ENCODE data around the gene AIG1. TPM values are rescaled to one million over a fixed set of nuclear protein-coding genes. Genes with fewer than 3 reads are reported as not detected.

Gene AIG1
- total RNA-seq, 1 experiment from 2014 or later: 31.0 TPM

DNA sequence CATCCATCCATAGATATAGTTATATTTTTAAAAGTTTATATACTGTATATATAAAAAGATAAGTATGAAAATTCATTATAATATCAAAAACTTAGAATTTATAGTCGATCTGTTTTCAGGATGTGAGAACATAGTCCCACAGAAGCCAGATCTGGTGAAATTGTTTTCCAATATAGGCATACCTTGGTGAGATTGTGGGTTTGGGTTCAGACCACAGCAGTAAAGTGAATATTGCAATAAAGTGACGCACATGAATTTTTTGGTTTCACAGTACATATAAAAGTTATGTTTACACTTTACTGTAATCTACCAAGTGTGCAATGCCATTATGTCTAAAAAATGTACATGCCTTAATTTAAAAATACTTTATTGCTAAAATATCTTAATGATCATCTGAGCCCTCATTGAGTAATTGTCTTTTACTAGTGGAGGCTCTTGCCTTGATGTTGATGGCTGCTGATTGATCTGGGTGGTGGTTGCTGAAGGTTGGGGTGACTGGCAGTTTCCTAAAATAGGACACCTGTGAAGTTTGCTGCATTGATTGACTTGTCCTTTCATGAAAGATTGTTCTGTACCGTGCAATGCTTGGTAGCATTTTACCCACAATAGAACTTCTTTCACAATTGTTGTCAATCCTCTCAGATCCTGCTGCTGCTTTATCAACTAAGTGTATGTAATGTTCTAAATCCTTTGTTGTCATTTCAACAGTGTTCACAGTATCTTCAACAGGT lies 29.8 kb downstream of the AIG1 start:
- DNase-seq (ENCODE audit: extremely low read depth, low read depth): no peak

DNA sequence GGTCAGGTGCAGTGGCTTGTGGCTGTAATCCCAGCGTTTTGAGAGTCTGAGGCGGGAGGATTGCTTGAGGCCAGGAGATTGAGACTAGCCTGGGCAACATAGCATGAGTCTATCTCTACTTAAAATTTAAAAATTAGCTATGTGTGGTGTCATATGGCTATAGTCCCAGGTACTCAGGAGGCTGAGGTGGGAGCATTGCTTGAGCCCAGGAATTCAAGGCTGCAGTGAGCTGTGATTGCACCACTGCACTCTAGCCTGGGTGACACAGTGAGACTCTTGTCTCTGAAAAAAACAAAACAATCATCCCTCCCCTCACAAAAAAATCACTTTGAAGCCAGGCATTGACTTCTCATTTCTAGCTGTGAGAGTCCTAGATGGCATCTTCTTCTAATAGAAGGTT lies 32.1 kb downstream of the AIG1 start:
- DNase-seq (ENCODE audit: extremely low read depth, low read depth): no peak

GRCh38 chr6:143093290-143093689 lies 32.6 kb downstream of the AIG1 start:
- no peak for DNase-seq (ENCODE audit: extremely low read depth, low read depth)

DNA sequence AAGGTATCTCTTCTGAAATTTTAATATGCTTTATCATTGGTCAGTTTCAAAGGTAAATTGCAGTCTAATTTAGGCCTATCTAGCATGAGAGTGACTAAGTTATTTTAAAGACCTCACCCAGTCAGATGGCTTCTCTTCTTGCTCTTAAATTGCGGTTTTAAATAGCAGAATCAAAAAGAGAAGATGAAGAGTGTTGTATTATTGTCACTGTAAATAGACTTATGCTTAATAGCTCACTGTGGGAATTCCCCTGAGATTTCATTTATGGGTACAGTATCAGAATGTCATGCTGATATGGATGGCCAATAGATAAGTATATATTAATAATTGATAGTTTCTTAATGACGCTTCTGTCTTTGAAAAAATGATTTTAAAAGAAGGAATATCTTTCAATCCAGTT lies 35.7 kb downstream of the AIG1 start:
- no peak for DNase-seq (ENCODE audit: extremely low read depth, low read depth)

DNA sequence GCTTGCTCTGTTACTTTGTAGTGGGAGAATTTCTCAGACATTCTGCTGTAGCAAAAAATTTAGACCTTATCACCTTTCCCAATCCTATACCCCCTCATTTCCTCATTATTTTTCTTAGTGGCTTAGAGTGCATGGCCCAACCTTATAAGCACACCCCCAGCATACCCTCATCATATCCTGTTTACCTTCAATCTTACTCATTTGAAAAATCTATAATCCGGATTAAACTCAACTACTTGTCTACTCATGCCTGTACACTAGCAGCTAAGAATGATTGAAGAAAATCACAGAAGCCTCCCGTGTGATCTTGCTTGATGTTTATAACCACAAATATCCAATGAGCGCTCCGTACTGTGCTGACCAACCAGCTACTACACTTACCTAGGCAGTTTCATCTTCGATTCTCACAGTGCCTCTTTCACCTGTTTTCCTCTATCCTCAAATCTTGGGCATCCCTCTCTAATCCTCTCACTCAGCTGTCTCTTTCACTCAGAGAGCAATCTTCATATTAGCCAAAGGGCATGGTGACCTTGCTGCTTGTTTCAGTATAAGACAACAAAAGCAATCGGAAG lies 36.6 kb downstream of the AIG1 start:
- DNase-seq (ENCODE audit: extremely low read depth, low read depth): no peak

- no peak for DNase-seq (ENCODE audit: extremely low read depth, low read depth)
Measured at GRCh38 chr6:143098054-143098671, 37.5 kb downstream of the AIG1 start.

- DNase-seq (ENCODE audit: extremely low read depth, low read depth): no peak
Measured at GRCh38 chr6:143099647-143100046, 39.0 kb downstream of the AIG1 start.

- DNase-seq (ENCODE audit: extremely low read depth, low read depth): no peak
Measured at GRCh38 chr6:143100429-143100828, 39.7 kb downstream of the AIG1 start.

- no peak for DNase-seq (ENCODE audit: extremely low read depth, low read depth)
Measured at GRCh38 chr6:143103916-143104315, 43.2 kb downstream of the AIG1 start.

GRCh38 chr6:143107440-143107839 lies 46.8 kb downstream of the AIG1 start:
- DNase-seq (ENCODE audit: extremely low read depth, low read depth): no peak

- DNase-seq (ENCODE audit: extremely low read depth, low read depth): no peak
Measured at GRCh38 chr6:143107911-143108761, 47.4 kb downstream of the AIG1 start.

- DNase-seq (ENCODE audit: extremely low read depth, low read depth): no peak
Measured at GRCh38 chr6:143109196-143109595, 48.5 kb downstream of the AIG1 start.

DNA sequence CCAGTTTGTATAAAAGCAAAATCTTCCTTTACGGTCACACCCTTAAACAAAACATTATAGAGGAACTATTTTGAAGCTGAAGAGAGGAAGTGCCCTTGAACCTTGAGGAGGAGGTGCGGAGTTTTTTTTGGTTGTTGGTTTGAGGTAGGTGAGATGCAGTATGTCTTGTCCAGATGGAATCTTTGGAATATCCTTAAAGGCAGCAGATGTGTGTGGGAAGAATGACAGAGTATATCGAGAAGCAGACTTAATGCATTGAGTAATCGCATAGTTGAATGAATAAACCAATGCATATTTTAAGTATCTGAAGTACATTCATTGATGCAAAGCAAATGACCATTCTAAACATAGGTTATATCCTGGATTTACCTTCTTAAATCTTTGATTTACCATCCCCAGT lies 49.9 kb downstream of the AIG1 start:
- no peak for DNase-seq (ENCODE audit: extremely low read depth, low read depth)

DNA sequence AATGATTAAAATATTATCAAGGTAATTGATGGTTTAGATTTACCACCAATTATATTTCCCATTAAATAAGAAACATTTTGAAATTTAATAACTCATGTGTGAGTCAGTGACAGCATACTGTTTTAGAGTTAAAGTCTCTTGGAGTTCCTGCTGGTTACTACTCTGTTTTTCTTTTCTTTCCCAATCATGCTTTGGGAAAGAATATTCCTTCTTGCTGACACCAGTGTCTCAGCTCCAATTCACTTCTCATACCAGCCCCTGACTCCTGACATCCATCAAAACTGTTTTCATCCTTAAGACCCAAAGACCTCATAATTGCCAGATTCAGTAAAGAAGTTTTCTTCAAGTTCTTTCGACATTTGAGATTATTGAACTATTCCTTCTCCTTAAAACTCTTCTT lies 50.3 kb downstream of the AIG1 start:
- DNase-seq (ENCODE audit: extremely low read depth, low read depth): no peak

GRCh38 chr6:143111443-143111842 lies 50.8 kb downstream of the AIG1 start:
- no peak for DNase-seq (ENCODE audit: extremely low read depth, low read depth)

GRCh38 chr6:143112084-143112768 lies 51.5 kb downstream of the AIG1 start:
- DNase-seq (ENCODE audit: extremely low read depth, low read depth): no peak

DNA sequence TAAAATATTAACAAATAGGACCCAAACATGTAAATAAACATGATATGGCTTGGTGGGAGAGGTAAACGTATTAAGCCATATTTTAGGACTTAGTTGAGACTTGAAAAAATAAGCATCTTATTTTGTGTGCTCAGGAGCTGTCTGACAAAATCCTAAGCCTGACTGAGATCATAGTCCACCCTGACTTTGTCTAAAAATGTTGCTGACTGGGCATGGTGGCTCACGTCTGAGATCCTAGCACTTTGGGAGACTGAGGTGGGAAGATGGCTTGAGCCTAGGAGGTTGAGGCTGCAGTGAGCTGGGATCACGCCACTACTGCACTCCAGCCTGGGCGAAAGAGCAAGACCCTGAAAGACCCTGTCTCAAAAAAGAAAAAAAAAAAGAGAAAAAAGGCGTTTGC lies 52.1 kb downstream of the AIG1 start:
- no peak for DNase-seq (ENCODE audit: extremely low read depth, low read depth)

- DNase-seq (ENCODE audit: extremely low read depth, low read depth): no peak
Measured at GRCh38 chr6:143115728-143116127, 55.0 kb downstream of the AIG1 start.

DNA sequence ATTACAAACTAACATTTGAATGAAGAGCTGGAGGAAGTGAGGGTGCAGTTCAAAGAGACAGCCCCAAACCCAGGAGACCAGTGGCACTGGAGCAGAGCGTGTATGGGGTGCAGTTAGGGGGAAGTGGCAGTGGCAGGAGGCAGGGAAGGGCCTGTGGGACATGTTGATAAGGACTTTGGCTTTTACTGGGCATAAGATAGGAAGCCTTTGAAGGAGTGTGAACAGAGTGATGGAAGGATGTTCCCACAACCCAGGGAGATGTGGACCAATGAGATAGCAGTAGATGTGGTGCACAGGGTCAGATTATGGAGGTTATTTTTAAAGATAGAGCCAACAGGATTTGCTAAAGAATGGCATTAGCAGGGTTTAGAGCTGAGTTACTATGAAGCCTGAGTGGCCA lies 56.4 kb downstream of the AIG1 start:
- no peak for DNase-seq (ENCODE audit: extremely low read depth, low read depth)

DNA sequence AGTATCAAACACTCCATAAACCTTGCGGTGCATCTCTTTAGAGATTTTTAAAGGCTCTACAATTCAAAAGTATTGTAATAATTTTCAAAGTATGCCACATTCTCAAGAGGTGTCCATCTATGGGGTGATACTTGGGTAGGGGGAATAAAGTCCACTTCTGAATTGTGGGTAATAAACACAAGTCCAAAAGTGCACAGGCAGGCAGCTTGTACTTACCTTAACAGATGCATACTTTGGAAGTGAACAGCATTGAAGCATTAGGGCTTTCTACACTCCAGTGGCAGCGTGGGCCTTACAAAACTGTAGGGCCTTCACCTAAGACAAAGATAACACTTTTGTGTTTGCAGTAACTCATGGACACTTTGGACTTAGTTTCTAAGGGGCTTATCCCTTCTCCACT lies 58.6 kb downstream of the AIG1 start:
- no peak for DNase-seq (ENCODE audit: extremely low read depth, low read depth)

DNA sequence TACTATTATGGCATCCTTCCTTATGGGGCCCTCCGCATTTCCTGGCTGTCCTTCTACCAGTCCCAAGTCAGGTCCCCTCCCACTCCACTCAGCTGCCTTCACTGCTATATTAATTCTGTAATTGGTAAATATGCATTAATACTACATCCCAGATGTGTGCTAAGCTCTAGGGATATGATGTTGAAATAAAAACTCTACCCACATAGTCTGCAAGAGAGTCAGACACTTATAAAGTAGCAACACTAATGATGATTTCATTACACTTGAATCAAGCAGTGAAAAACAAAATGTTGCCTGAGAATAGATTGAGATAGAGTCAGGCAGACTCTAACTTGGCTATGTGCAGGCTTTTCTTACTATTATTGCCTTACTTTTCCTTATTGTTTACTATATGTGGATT lies 62.4 kb downstream of the AIG1 start:
- no peak for DNase-seq (ENCODE audit: extremely low read depth, low read depth)
